ENCODE results near the gene SRPK2. TPM values are rescaled to one million over a fixed set of nuclear protein-coding genes. Genes with fewer than 3 reads are reported as not detected.

SRPK2 gene
- polyA plus RNA-seq, 1 of the 3 experiments (the other 2 are of a cell fraction): 15.4 TPM

DNA sequence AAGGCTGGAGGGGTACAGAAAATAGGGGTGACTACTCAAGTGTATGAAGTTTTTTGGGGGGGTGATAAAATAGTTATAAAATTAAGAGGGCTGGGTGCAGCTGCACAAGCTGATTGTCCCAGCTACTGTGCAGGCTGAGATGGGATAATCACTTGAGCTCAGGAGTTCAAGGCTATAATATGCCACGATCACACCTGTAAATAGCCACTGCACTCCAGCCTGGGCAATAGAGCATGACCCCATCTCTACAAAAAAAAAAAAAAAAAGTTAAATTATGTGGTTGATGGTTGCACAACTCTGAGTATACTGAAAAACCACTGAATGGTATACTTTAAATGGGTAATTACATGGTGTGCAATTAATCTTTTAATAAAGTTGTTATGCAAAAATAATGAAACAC is 172.9 kb downstream of the SRPK2 start:
- Histone ChIP-seq H2AFZ (ENCODE audit: low read depth) (no peak overlapping the region), H3K4me2 (no peak overlapping the region), H3K9me2 (no peaks in the 10 kb centered on the region), H3K9ac (no peak overlapping the region), H3K79me2 (ENCODE audit: insufficient read depth) (peaks cover 98% of the 10 kb centered on the region), H3K36me3 (replicated peaks in 1 of 2; ENCODE audit: control insufficient read depth in 1 of 2, insufficient read depth in 2 of 2, low read length in 1 of 2) (peaks cover 0 to 9% of the 10 kb centered on the region in 2 experiments), H3F3A (replicated peaks; ENCODE audit: insufficient read depth) (peaks cover 9% of the 10 kb centered on the region), H3K9me3 (no peaks in the 10 kb centered on the region), H3K27me3 (ENCODE audit: insufficient read depth) (no peaks in the 10 kb centered on the region), H4K20me1 (ENCODE audit: insufficient read depth) (peaks cover 80% of the 10 kb centered on the region), H3K4me1 (ENCODE audit: control insufficient read depth in 1 of 2, insufficient read depth in 2 of 2, low read depth in 1 of 2, low read length in 1 of 2) (peaks cover 4 to 14% of the 10 kb centered on the region in 2 experiments; a peak in 3 of 4 replicates), H3K27ac (ENCODE audit: low read depth in 2 of 2, low read length in 1 of 2) (no peak overlapping the region), H3K4me3 (ENCODE audit: low read depth in 2 of 2, low read length in 1 of 2) (no peak overlapping the region)
- TF ChIP-seq RFX5 (IDR thresholded peaks at IDR 0.05; ENCODE audit: low read length) (no peak), TCF12 (IDR thresholded peaks at IDR 0.05) (no peak), ELF1 (IDR thresholded peaks at IDR 0.05) (no peak), GATA2 (CRISPR knock-in tag; IDR thresholded peaks at IDR 0.05) (no peak), FOXJ3 (CRISPR knock-in tag; IDR thresholded peaks at IDR 0.05) (no peak), CHD2 (IDR thresholded peaks at IDR 0.05; ENCODE audit: low read length, partially characterized antibody) (no peak), SIN3A (IDR thresholded peaks at IDR 0.05; ENCODE audit: borderline replicate concordance, low read depth, low read length) (no peak), EZH2phosphoT487 (IDR thresholded peaks at IDR 0.05; ENCODE audit: borderline replicate concordance, low read depth) (no peak), RAD21 (IDR thresholded peaks at IDR 0.05; ENCODE audit: low read length) (no peak), NFIC (IDR thresholded peaks at IDR 0.05; ENCODE audit: borderline replicate concordance) (no peak), MEF2A (IDR thresholded peaks at IDR 0.05; ENCODE audit: borderline replicate concordance, low read depth) (no peak), EP300 (IDR thresholded peaks at IDR 0.05; ENCODE audit: borderline replicate concordance in 1 of 2, low read depth in 1 of 2, low read length in 1 of 2) (no peak), NRF1 (IDR thresholded peaks at IDR 0.05; ENCODE audit: low read depth, low read length) (no peak), FOSL2 (IDR thresholded peaks at IDR 0.05; ENCODE audit: borderline replicate concordance, low read depth) (no peak), TAF1 (IDR thresholded peaks at IDR 0.05; ENCODE audit: borderline replicate concordance, low read depth, low read length) (no peak)
- TF ChIP-seq, protein P1, sequence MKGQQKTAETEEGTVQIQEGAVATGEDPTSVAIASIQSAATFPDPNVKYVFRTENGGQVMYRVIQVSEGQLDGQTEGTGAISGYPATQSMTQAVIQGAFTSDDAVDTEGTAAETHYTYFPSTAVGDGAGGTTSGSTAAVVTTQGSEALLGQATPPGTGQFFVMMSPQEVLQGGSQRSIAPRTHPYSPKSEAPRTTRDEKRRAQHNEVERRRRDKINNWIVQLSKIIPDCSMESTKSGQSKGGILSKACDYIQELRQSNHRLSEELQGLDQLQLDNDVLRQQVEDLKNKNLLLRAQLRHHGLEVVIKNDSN (IDR thresholded peaks at IDR 0.05; ENCODE audit: borderline replicate concordance, low read depth): no peak
- TF ChIP-seq, protein P2, sequence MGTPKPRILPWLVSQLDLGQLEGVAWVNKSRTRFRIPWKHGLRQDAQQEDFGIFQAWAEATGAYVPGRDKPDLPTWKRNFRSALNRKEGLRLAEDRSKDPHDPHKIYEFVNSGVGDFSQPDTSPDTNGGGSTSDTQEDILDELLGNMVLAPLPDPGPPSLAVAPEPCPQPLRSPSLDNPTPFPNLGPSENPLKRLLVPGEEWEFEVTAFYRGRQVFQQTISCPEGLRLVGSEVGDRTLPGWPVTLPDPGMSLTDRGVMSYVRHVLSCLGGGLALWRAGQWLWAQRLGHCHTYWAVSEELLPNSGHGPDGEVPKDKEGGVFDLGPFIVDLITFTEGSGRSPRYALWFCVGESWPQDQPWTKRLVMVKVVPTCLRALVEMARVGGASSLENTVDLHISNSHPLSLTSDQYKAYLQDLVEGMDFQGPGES (IDR thresholded peaks at IDR 0.05; ENCODE audit: low read depth, low read length): no peak
- ChIA-PET POLR2A (no interaction called here), CTCF (no interaction called here)
- 93% methylated on average over 1 of the region's 1 CpG for WGBS (ENCODE audit: low lambda C conversion rate)
- no peak for DNase-seq

DNA sequence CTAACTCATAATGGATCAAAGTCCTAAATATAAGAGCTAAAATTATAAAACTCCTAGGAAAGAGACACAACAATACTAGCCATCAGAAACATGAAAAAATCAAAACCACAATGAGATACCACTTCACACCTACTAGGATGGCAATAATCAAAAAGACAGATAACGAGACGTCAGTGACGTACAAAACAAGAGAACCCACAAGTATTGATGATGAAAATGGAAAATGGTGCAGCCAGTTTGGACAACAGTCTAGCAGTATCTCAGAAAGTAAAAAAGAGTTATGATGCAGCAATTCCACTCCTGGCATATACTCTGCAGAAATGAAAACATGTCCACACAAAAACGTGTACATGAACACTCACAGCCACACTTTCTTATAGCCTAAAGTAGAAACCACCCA is 173.5 kb downstream of the SRPK2 start:
- H3K9ac ChIP-seq: no peak overlapping the region
- H3K79me2 ChIP-seq (ENCODE audit: insufficient read depth): peaks cover 98% of the 10 kb centered on the region
- no peak for DNase-seq
- no peaks in the 10 kb centered on the region for H3K9me2 ChIP-seq
- 97% methylated on average over 4 of the region's 4 CpGs for WGBS (ENCODE audit: low lambda C conversion rate)
- ChIA-PET CTCF (interaction anchor here (1.4 kb wide), 1 partner anchor 10 kb away, joined by 3 read pairs; no protein-coding TSS in a partner anchor), POLR2A (no interaction called here)
- peaks cover 85% of the 10 kb centered on the region for H4K20me1 ChIP-seq (ENCODE audit: insufficient read depth)
- H3F3A ChIP-seq (replicated peaks; ENCODE audit: insufficient read depth): peaks cover 9% of the 10 kb centered on the region
- H2AFZ ChIP-seq (ENCODE audit: low read depth): no peak overlapping the region
- no peak overlapping the region for H3K4me3 ChIP-seq (ENCODE audit: low read depth in 2 of 2, low read length in 1 of 2)
- H3K9me3 ChIP-seq: no peaks in the 10 kb centered on the region
- H3K27ac ChIP-seq (ENCODE audit: low read depth in 2 of 2, low read length in 1 of 2): no peak overlapping the region
- H3K4me2 ChIP-seq: no peak overlapping the region
- H3K27me3 ChIP-seq (ENCODE audit: insufficient read depth): no peaks in the 10 kb centered on the region
- peaks cover 7 to 14% of the 10 kb centered on the region in 2 experiments; a peak in 3 of 4 replicates for H3K4me1 ChIP-seq (ENCODE audit: control insufficient read depth in 1 of 2, insufficient read depth in 2 of 2, low read depth in 1 of 2, low read length in 1 of 2)
- peaks cover 0 to 9% of the 10 kb centered on the region in 2 experiments for H3K36me3 ChIP-seq (replicated peaks in 1 of 2; ENCODE audit: control insufficient read depth in 1 of 2, insufficient read depth in 2 of 2, low read length in 1 of 2)
- TF ChIP-seq YY1 (IDR thresholded peaks at IDR 0.05; ENCODE audit: low read depth): no peak
- TF ChIP-seq EP300 (IDR thresholded peaks at IDR 0.05; ENCODE audit: borderline replicate concordance in 1 of 2, low read depth in 1 of 2, low read length in 1 of 2): no peak
- TF ChIP-seq MXI1 (IDR thresholded peaks at IDR 0.05; ENCODE audit: low read depth, low read length): no peak
- TF ChIP-seq, protein P3, sequence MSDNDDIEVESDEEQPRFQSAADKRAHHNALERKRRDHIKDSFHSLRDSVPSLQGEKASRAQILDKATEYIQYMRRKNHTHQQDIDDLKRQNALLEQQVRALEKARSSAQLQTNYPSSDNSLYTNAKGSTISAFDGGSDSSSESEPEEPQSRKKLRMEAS (IDR thresholded peaks at IDR 0.05; ENCODE audit: low read depth): no peak
- no peak for TF ChIP-seq FOXJ3 (CRISPR knock-in tag; IDR thresholded peaks at IDR 0.05)
- no peak for TF ChIP-seq JUND (IDR thresholded peaks at IDR 0.05)
- TF ChIP-seq CHD2 (IDR thresholded peaks at IDR 0.05; ENCODE audit: low read length, partially characterized antibody): no peak
- TF ChIP-seq, protein P1 (IDR thresholded peaks at IDR 0.05; ENCODE audit: borderline replicate concordance, low read depth): no peak
- TF ChIP-seq, protein P4, sequence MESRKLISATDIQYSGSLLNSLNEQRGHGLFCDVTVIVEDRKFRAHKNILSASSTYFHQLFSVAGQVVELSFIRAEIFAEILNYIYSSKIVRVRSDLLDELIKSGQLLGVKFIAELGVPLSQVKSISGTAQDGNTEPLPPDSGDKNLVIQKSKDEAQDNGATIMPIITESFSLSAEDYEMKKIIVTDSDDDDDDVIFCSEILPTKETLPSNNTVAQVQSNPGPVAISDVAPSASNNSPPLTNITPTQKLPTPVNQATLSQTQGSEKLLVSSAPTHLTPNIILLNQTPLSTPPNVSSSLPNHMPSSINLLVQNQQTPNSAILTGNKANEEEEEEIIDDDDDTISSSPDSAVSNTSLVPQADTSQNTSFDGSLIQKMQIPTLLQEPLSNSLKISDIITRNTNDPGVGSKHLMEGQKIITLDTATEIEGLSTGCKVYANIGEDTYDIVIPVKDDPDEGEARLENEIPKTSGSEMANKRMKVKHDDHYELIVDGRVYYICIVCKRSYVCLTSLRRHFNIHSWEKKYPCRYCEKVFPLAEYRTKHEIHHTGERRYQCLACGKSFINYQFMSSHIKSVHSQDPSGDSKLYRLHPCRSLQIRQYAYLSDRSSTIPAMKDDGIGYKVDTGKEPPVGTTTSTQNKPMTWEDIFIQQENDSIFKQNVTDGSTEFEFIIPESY (IDR thresholded peaks at IDR 0.05; ENCODE audit: borderline replicate concordance, low read depth): no peak
- no peak for TF ChIP-seq EZH2phosphoT487 (IDR thresholded peaks at IDR 0.05; ENCODE audit: borderline replicate concordance, low read depth)
- TF ChIP-seq, protein P5, sequence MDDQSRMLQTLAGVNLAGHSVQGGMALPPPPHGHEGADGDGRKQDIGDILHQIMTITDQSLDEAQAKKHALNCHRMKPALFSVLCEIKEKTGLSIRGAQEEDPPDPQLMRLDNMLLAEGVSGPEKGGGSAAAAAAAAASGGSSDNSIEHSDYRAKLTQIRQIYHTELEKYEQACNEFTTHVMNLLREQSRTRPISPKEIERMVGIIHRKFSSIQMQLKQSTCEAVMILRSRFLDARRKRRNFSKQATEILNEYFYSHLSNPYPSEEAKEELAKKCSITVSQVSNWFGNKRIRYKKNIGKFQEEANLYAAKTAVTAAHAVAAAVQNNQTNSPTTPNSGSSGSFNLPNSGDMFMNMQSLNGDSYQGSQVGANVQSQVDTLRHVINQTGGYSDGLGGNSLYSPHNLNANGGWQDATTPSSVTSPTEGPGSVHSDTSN (IDR thresholded peaks at IDR 0.05): no peak
- TF ChIP-seq FOXM1 (IDR thresholded peaks at IDR 0.05; ENCODE audit: low read depth): no peak

Data from SK-N-SH (cell line).